ENCODE measurements around the gene CYP39A1. TPM values are rescaled to one million over a fixed set of nuclear protein-coding genes. Genes with fewer than 3 reads are reported as not detected.
A peak's percentile ranks its signal among the peaks of the same experiment; 100 is the strongest.

CYP39A1 gene
- total and polyA plus RNA-seq, 9 donors = 0.90 to 3.1 (median 1.9) TPM

GRCh38 chr6:46565531-46565930 is 87.1 kb downstream of the CYP39A1 start:
- Histone ChIP-seq H3K4me3 (ENCODE audit: low read length) (no peak overlapping the region), H3K27me3 (ENCODE audit: control insufficient read depth, insufficient read depth, low read length) (no peaks in the 10 kb centered on the region), H3K36me3 (ENCODE audit: control insufficient read depth, insufficient read depth, low read length) (no peaks in the 10 kb centered on the region), H3K4me1 (ENCODE audit: control insufficient read depth, insufficient read depth, low read length) (no peaks in the 10 kb centered on the region), H3K27ac (ENCODE audit: low read length) (no peak overlapping the region), H3K9me3 (replicated peaks; ENCODE audit: control insufficient read depth, low read depth, low read length) (no peaks in the 10 kb centered on the region)
- no peak for DNase-seq
- 97% methylated on average over 3 of the region's 3 CpGs for WGBS (ENCODE audit: insufficient coverage)

GRCh38 chr6:46563924-46564323 is 88.7 kb downstream of the CYP39A1 start:
- no peaks in the 10 kb centered on the region for H3K9me3 ChIP-seq (replicated peaks; ENCODE audit: control insufficient read depth, low read depth, low read length)
- no peaks in the 10 kb centered on the region for H3K27me3 ChIP-seq (ENCODE audit: control insufficient read depth, insufficient read depth, low read length)
- H3K36me3 ChIP-seq (ENCODE audit: control insufficient read depth, insufficient read depth, low read length) = no peaks in the 10 kb centered on the region
- whole genome bisulfite sequencing (ENCODE audit: insufficient coverage) = no CpG with 5 or more reads among the region's 1 CpG
- no peak overlapping the region for H3K27ac ChIP-seq (ENCODE audit: low read length)
- no peak for DNase-seq
- no peak overlapping the region for H3K4me3 ChIP-seq (ENCODE audit: low read length)
- no peaks in the 10 kb centered on the region for H3K4me1 ChIP-seq (ENCODE audit: control insufficient read depth, insufficient read depth, low read length)

- no peaks in the 10 kb centered on the region for H3K9me3 ChIP-seq (replicated peaks; ENCODE audit: control insufficient read depth, low read depth, low read length)
- H3K27ac ChIP-seq (ENCODE audit: low read length) = no peak overlapping the region
- WGBS (ENCODE audit: insufficient coverage) = 51% methylated on average over 4 of the region's 4 CpGs
- H3K27me3 ChIP-seq (ENCODE audit: control insufficient read depth, insufficient read depth, low read length) = no peaks in the 10 kb centered on the region
- peak; percentile 5 for DNase-seq
- no peaks in the 10 kb centered on the region for H3K36me3 ChIP-seq (ENCODE audit: control insufficient read depth, insufficient read depth, low read length)
- H3K4me3 ChIP-seq (ENCODE audit: low read length) = no peak overlapping the region
- no peaks in the 10 kb centered on the region for H3K4me1 ChIP-seq (ENCODE audit: control insufficient read depth, insufficient read depth, low read length)
These were observed 96.6 kb downstream of the CYP39A1 start for GRCh38 chr6:46556053-46556452.

GRCh38 chr6:46555129-46555528 is 97.5 kb downstream of the CYP39A1 start:
- DNase-seq = no peak
- Histone ChIP-seq H3K4me3 (ENCODE audit: low read length) (no peak overlapping the region), H3K27me3 (ENCODE audit: control insufficient read depth, insufficient read depth, low read length) (no peaks in the 10 kb centered on the region), H3K9me3 (replicated peaks; ENCODE audit: control insufficient read depth, low read depth, low read length) (no peaks in the 10 kb centered on the region), H3K4me1 (ENCODE audit: control insufficient read depth, insufficient read depth, low read length) (no peaks in the 10 kb centered on the region), H3K36me3 (ENCODE audit: control insufficient read depth, insufficient read depth, low read length) (no peaks in the 10 kb centered on the region), H3K27ac (ENCODE audit: low read length) (no peak overlapping the region)
- 50% methylated on average over 1 of the region's 1 CpG for WGBS (ENCODE audit: insufficient coverage)

- no peak overlapping the region for H3K27ac ChIP-seq (ENCODE audit: low read length)
- no peaks in the 10 kb centered on the region for H3K27me3 ChIP-seq (ENCODE audit: control insufficient read depth, insufficient read depth, low read length)
- no peaks in the 10 kb centered on the region for H3K36me3 ChIP-seq (ENCODE audit: control insufficient read depth, insufficient read depth, low read length)
- no peak overlapping the region for H3K4me3 ChIP-seq (ENCODE audit: low read length)
- no peak for DNase-seq
- H3K4me1 ChIP-seq (ENCODE audit: control insufficient read depth, insufficient read depth, low read length) = no peaks in the 10 kb centered on the region
- H3K9me3 ChIP-seq (replicated peaks; ENCODE audit: control insufficient read depth, low read depth, low read length) = no peaks in the 10 kb centered on the region
These were observed 103.5 kb downstream of the CYP39A1 start for GRCh38 chr6:46549155-46549554.

- 100% methylated on average over 1 of the region's 3 CpGs for WGBS (ENCODE audit: insufficient coverage)
These were observed 111.1 kb downstream of the CYP39A1 start for GRCh38 chr6:46541556-46541955.

GRCh38 chr6:46539866-46540265 is 112.8 kb downstream of the CYP39A1 start:
- Histone ChIP-seq H3K4me3 (ENCODE audit: low read length) (no peak overlapping the region), H3K4me1 (ENCODE audit: control insufficient read depth, insufficient read depth, low read length) (no peaks in the 10 kb centered on the region), H3K9me3 (replicated peaks; ENCODE audit: control insufficient read depth, low read depth, low read length) (no peaks in the 10 kb centered on the region), H3K36me3 (ENCODE audit: control insufficient read depth, insufficient read depth, low read length) (no peaks in the 10 kb centered on the region), H3K27me3 (ENCODE audit: control insufficient read depth, insufficient read depth, low read length) (no peaks in the 10 kb centered on the region), H3K27ac (ENCODE audit: low read length) (no peak overlapping the region)
- peak; percentile 32 for DNase-seq
- WGBS (ENCODE audit: insufficient coverage) = no CpG with 5 or more reads among the region's 2 CpGs

More at GRCh38 chr6:46541556-46541955, 111.1 kb downstream of the CYP39A1 start:
- no peaks in the 10 kb centered on the region for H3K36me3 ChIP-seq (ENCODE audit: control insufficient read depth, insufficient read depth, low read length)
- no peaks in the 10 kb centered on the region for H3K9me3 ChIP-seq (replicated peaks; ENCODE audit: control insufficient read depth, low read depth, low read length)
- H3K4me1 ChIP-seq (ENCODE audit: control insufficient read depth, insufficient read depth, low read length) = no peaks in the 10 kb centered on the region
- H3K27ac ChIP-seq (ENCODE audit: low read length) = no peak overlapping the region
- no peaks in the 10 kb centered on the region for H3K27me3 ChIP-seq (ENCODE audit: control insufficient read depth, insufficient read depth, low read length)
- no peak for DNase-seq
- no peak overlapping the region for H3K4me3 ChIP-seq (ENCODE audit: low read length)

- Histone ChIP-seq H3K4me1 (ENCODE audit: control insufficient read depth, insufficient read depth, low read length) (no peaks in the 10 kb centered on the region), H3K27ac (ENCODE audit: low read length) (no peak overlapping the region), H3K27me3 (ENCODE audit: control insufficient read depth, insufficient read depth, low read length) (no peaks in the 10 kb centered on the region), H3K9me3 (replicated peaks; ENCODE audit: control insufficient read depth, low read depth, low read length) (no peaks in the 10 kb centered on the region), H3K36me3 (ENCODE audit: control insufficient read depth, insufficient read depth, low read length) (no peaks in the 10 kb centered on the region), H3K4me3 (ENCODE audit: low read length) (no peak overlapping the region)
- WGBS (ENCODE audit: insufficient coverage) = 80% methylated on average over 1 of the region's 6 CpGs
- DNase-seq = no peak
These were observed 113.7 kb downstream of the CYP39A1 start for GRCh38 chr6:46538800-46539480.

- no peak overlapping the region for H3K4me3 ChIP-seq (ENCODE audit: low read length)
- no CpG with 5 or more reads among the region's 3 CpGs for WGBS (ENCODE audit: insufficient coverage)
- H3K36me3 ChIP-seq (ENCODE audit: control insufficient read depth, insufficient read depth, low read length) = no peaks in the 10 kb centered on the region
These were observed 121.7 kb downstream of the CYP39A1 start for GRCh38 chr6:46530896-46531295.

GRCh38 chr6:46528961-46529750 is 123.5 kb downstream of the CYP39A1 start:
- Histone ChIP-seq H3K36me3 (ENCODE audit: control insufficient read depth, insufficient read depth, low read length) (no peaks in the 10 kb centered on the region), H3K4me3 (ENCODE audit: low read length) (no peak overlapping the region), H3K4me1 (ENCODE audit: control insufficient read depth, insufficient read depth, low read length) (no peaks in the 10 kb centered on the region), H3K9me3 (replicated peaks; ENCODE audit: control insufficient read depth, low read depth, low read length) (no peaks in the 10 kb centered on the region), H3K27ac (ENCODE audit: low read length) (no peak overlapping the region), H3K27me3 (ENCODE audit: control insufficient read depth, insufficient read depth, low read length) (no peaks in the 10 kb centered on the region)
- WGBS (ENCODE audit: insufficient coverage) = 83% methylated on average over 1 of the region's 3 CpGs
- DNase-seq = no peak

More at GRCh38 chr6:46530896-46531295, 121.7 kb downstream of the CYP39A1 start:
- H3K27ac ChIP-seq (ENCODE audit: low read length) = no peak overlapping the region
- H3K4me1 ChIP-seq (ENCODE audit: control insufficient read depth, insufficient read depth, low read length) = no peaks in the 10 kb centered on the region
- no peaks in the 10 kb centered on the region for H3K9me3 ChIP-seq (replicated peaks; ENCODE audit: control insufficient read depth, low read depth, low read length)
- no peaks in the 10 kb centered on the region for H3K27me3 ChIP-seq (ENCODE audit: control insufficient read depth, insufficient read depth, low read length)
- no peak for DNase-seq
